A549 (cell line): Measurements from ENCODE around the gene SLC19A1. TPM values are rescaled to one million over a fixed set of nuclear protein-coding genes. Genes with fewer than 3 reads are reported as not detected.

ENCODE experiments used
- ATAC-seq, 2 experiments: fragments of 200-7000 bp in 1 of 2; fragments of >200 bp in 1 of 2; cut with Nextera tagmentation in 1 of 2; cut with Tn5 transposase in 1 of 2; 3 replicates each; pipeline versions ENCODE4 v1.8.0 to v1.9.1; 2018 to 2020; ENCODE audit warnings: mild to moderate bottlenecking in 1 of 2, moderate library complexity in 1 of 2
- CTCF ChIA-PET: fragments of 300-600 bp; sonication (Branson Sonifier 250); formaldehyde crosslinking; extraction: SDS; loops from one replicate; lab custom pipeline; 2021; ENCODE audit warnings: antibody characterized with exemption, inconsistent platforms; lab: Yijun Ruan, JAX
- POLR2A ChIA-PET: fragments of 350-600 bp; formaldehyde crosslinking; extraction: SDS; loops from one replicate; lab custom pipeline; 2021; ENCODE audit warnings: antibody characterized with exemption, inconsistent platforms; lab: Yijun Ruan, JAX
- DNase-seq, 2 experiments: peaks; one replicate each; pipeline versions ENCODE4 v3.0.0 to v3.0.0-alpha.2; 2011 to 2016; ENCODE audit warnings: low read depth in 1 of 2, low spot score in 1 of 2
- FAIRE-seq: peaks from 2 replicates; lab custom pipeline; 2011; peaks lifted over from hg19 to GRCh38; lab: Jason Lieb, UNC
- H3K27ac ChIP-seq, 2 experiments: fragments of >200 bp; sonication (Bioruptor Twin); formaldehyde crosslinking; 3 replicates each; pipeline ENCODE4 v1.5.1; 2016 to 2017
- H3K4me1 ChIP-seq: fragments of >200 bp; sonication (Bioruptor Twin); formaldehyde crosslinking; 3 replicates; pipeline ENCODE4 v1.6.1; 2016
- H3K4me2 ChIP-seq: fragments of >200 bp; sonication (Bioruptor Twin); formaldehyde crosslinking; 3 replicates; pipeline ENCODE4 v1.6.1; 2016
- H3K4me3 ChIP-seq: fragments of >200 bp; sonication (Bioruptor Twin); formaldehyde crosslinking; 3 replicates; pipeline ENCODE4 v1.5.1; 2016
- H3K9me3 ChIP-seq: fragments of >200 bp; sonication (Bioruptor Twin); formaldehyde crosslinking; 3 replicates; pipeline ENCODE4 v1.6.1; 2016
- CBX8 ChIP-seq: fragments of 200-600 bp; sonication (generic); IDR thresholded peaks from 2 replicates; pipeline ENCODE4 v1.6.1; 2016
- CEBPB ChIP-seq, 2 experiments: fragments of >200 bp in 1 of 2; sonication (Bioruptor Twin) in 1 of 2; formaldehyde crosslinking in 1 of 2; IDR thresholded peaks; 2 replicates each; pipeline ENCODE4 v1.6.1; 2012 to 2016
- CHD2 ChIP-seq: fragments of 150-350 bp; IDR thresholded peaks from 2 replicates; pipeline ENCODE4 v1.6.1; 2014; ENCODE audit warnings: low read length; ENCODE audit not compliant: partially characterized antibody
- CHD4 ChIP-seq: fragments of 200-600 bp; sonication (generic); IDR thresholded peaks from 2 replicates; pipeline ENCODE4 v1.6.1; 2016; ENCODE audit warnings: antibody characterized with exemption, mild to moderate bottlenecking, borderline replicate concordance
- EHMT2 ChIP-seq: fragments of 200-600 bp; sonication (generic); IDR thresholded peaks from 2 replicates; pipeline ENCODE4 v1.6.1; 2016; ENCODE audit warnings: antibody characterized with exemption, low read depth, mild to moderate bottlenecking, moderate library complexity
- FOSB ChIP-seq: fragments of 250-450 bp; sonication (Bioruptor Pico); IDR thresholded peaks from 2 replicates; pipeline ENCODE4 v1.5.0; 2020; ENCODE audit warnings: mild to moderate bottlenecking, moderate library complexity
- FOXS1 ChIP-seq: fragments of 250-450 bp; sonication (Bioruptor Pico); IDR thresholded peaks from 2 replicates; pipeline ENCODE4 v1.5.0; 2020; ENCODE audit warnings: mild to moderate bottlenecking, moderate library complexity
- HES2 ChIP-seq: fragments of >200 bp; sonication (Bioruptor Twin); formaldehyde crosslinking; IDR thresholded peaks from 2 replicates; pipeline ENCODE4 v1.6.1; 2016
- HEYL ChIP-seq: fragments of 250-450 bp; sonication (Bioruptor Pico); IDR thresholded peaks from 2 replicates; pipeline ENCODE4 v1.8.0; 2021; ENCODE audit warnings: mild to moderate bottlenecking, moderate library complexity
- HOXB5 ChIP-seq: fragments of 250-450 bp; sonication (Bioruptor Pico); IDR thresholded peaks from 2 replicates; pipeline ENCODE4 v1.5.0; 2020; ENCODE audit warnings: mild to moderate bottlenecking, moderate library complexity
- JUN ChIP-seq, 2 experiments: fragments of >200 bp; sonication (Bioruptor Twin); formaldehyde crosslinking; IDR thresholded peaks; 2 replicates in 1 of 2; 3 replicates in 1 of 2; pipeline ENCODE4 v1.6.1; 2016 to 2017
- JUNB ChIP-seq: fragments of >200 bp; sonication (Bioruptor Twin); formaldehyde crosslinking; IDR thresholded peaks from 2 replicates; pipeline ENCODE4 v1.6.1; 2016
- KDM1A ChIP-seq: fragments of 200-600 bp; sonication (generic); IDR thresholded peaks from 2 replicates; pipeline ENCODE4 v1.6.1; 2016; ENCODE audit warnings: low read depth, mild to moderate bottlenecking
- MAFK ChIP-seq: fragments of 450-650 bp; IDR thresholded peaks from 2 replicates; pipeline ENCODE4 v1.6.1; 2014; ENCODE audit not compliant: partially characterized antibody
- MYC ChIP-seq: IDR thresholded peaks from 2 replicates; pipeline ENCODE4 v1.6.1; 2012; ENCODE audit warnings: mild to moderate bottlenecking, inconsistent platforms, low read length, improper control_type of control experiment, borderline replicate concordance
- NR3C1 ChIP-seq: fragments of >200 bp; sonication (Bioruptor Twin); formaldehyde crosslinking; IDR thresholded peaks from 3 replicates; pipeline ENCODE4 v1.6.1; 2017
- PHF8 ChIP-seq: fragments of 200-600 bp; sonication (generic); IDR thresholded peaks from 2 replicates; pipeline ENCODE4 v1.6.1; 2016; ENCODE audit warnings: low read depth, mild to moderate bottlenecking, antibody characterized with exemption, moderate library complexity, borderline replicate concordance
- RARB ChIP-seq: fragments of 250-450 bp; sonication (Bioruptor Pico); IDR thresholded peaks from 2 replicates; pipeline ENCODE4 v1.8.0; 2021; ENCODE audit warnings: mild to moderate bottlenecking, moderate library complexity
- RFX5 ChIP-seq: fragments of 450-650 bp; IDR thresholded peaks from 2 replicates; pipeline ENCODE4 v1.7.1; 2014; ENCODE audit warnings: antibody characterized with exemption, mild to moderate bottlenecking, moderate library complexity
- RNF2 ChIP-seq: fragments of 200-600 bp; sonication (generic); IDR thresholded peaks from 2 replicates; pipeline ENCODE4 v1.6.1; 2016; ENCODE audit warnings: low read depth, mild to moderate bottlenecking, antibody characterized with exemption, moderate library complexity, borderline replicate concordance
- SREBF2 ChIP-seq: fragments of 450-650 bp; IDR thresholded peaks from 2 replicates; pipeline ENCODE4 v1.6.1; 2014; ENCODE audit warnings: mild to moderate bottlenecking, moderate library complexity
- TFCP2L1 ChIP-seq: fragments of 250-450 bp; sonication (Bioruptor Pico); IDR thresholded peaks from 2 replicates; pipeline ENCODE4 v1.5.0; 2021; ENCODE audit warnings: mild to moderate bottlenecking
- TP53 ChIP-seq: fragments of 250-450 bp; sonication (Bioruptor Pico); IDR thresholded peaks from 2 replicates; pipeline ENCODE4 v1.5.0; 2021; ENCODE audit warnings: mild to moderate bottlenecking, moderate library complexity
- USF2 ChIP-seq: fragments of 450-650 bp; IDR thresholded peaks from 2 replicates; pipeline ENCODE4 v1.6.1; 2014; ENCODE audit warnings: antibody characterized with exemption
- WGBS: methylation state at CpG from one replicate; pipeline ENCODE4 v1.1.6; 2017; ENCODE audit errors: missing lambda C conversion rate; 5-methylcytosine and 5-hydroxymethylcytosine counted together
- polyA plus RNA-seq, 4 experiments: library from polyadenylated mRNA; depleted of rRNA in 3 of 4; stranded (reverse); fragments of >200 nt; fragmentation: RNase III in 1 of 4; extraction: RNeasy Plus Mini Kit Qiagen cat#74134 plus additional on column Dnase treatment in 1 of 4; gene quantifications; 2 replicates in 3 of 4; 3 replicates in 1 of 4; pipeline ENCODE4 v1.2.3, GENCODE V29; 2011 to 2017
- TF ChIP-seq, protein P1 (sequence below): IDR thresholded peaks from 2 replicates; pipeline ENCODE4 v1.6.1; 2012
- TF ChIP-seq, protein P2 (sequence below): fragments of 250-450 bp; sonication (Bioruptor Pico); IDR thresholded peaks from 2 replicates; pipeline ENCODE4 v1.5.0; 2020; ENCODE audit warnings: low read depth, mild to moderate bottlenecking, moderate library complexity

Gene SLC19A1
- polyA plus RNA-seq, 2 of the 4 experiments (the other 2 are of a cell fraction): 9.8 to 14.0 TPM

GRCh38 chr21:45453308-45453950, 88.8 kb downstream of the SLC19A1 start:
- FAIRE-seq (no peak), DNase-seq (no peak), ATAC-seq (no peak)
- Histone ChIP-seq H3K27ac (no peak overlapping the region), H3K4me3 (no peak overlapping the region), H3K4me2 (no peak overlapping the region), H3K9me3 (no peaks in the 10 kb centered on the region), H3K4me1 (no peaks in the 10 kb centered on the region)
- TF ChIP-seq RARB (CRISPR knock-in tag) (no peak), HEYL (CRISPR knock-in tag) (no peak), CBX8 (no peak), PHF8 (no peak), FOSB (CRISPR knock-in tag) (no peak)
- POLR2A ChIA-PET: no interaction called here
- CTCF ChIA-PET: interaction anchor here (0.6 to 2.1 kb wide), 6 partner anchors 14 to 399 kb away, joined by 3 to 6 read pairs (median 3); no protein-coding TSS in a partner anchor
- 84% methylated on average over 10 of the region's 13 CpGs for WGBS

- FAIRE-seq (no peak), ATAC-seq (no peak)
- POLR2A ChIA-PET: no interaction called here
- no peak overlapping the region for H3K4me3 ChIP-seq
- H3K9me3 ChIP-seq: no peaks in the 10 kb centered on the region
- WGBS: 96% methylated on average over 7 of the region's 7 CpGs
- no peak overlapping the region for H3K4me2 ChIP-seq
- CTCF ChIA-PET: interaction anchor here (1.1 to 2.3 kb wide), 5 partner anchors 13 to 316 kb away, joined by 3 to 7 read pairs (median 5); no protein-coding TSS in a partner anchor
- H3K4me1 ChIP-seq: no peaks in the 10 kb centered on the region
- TF ChIP-seq USF2: peak; percentile 29; the same call in 1 of the 2 replicates
- TF ChIP-seq JUNB: no peak
- TF ChIP-seq, all 56 proteins: peak for 1
- no peak overlapping the region for H3K27ac ChIP-seq
- DNase-seq: no peak
Measured at GRCh38 chr21:45452696-45453307, 89.4 kb downstream of the SLC19A1 start.

DNA sequence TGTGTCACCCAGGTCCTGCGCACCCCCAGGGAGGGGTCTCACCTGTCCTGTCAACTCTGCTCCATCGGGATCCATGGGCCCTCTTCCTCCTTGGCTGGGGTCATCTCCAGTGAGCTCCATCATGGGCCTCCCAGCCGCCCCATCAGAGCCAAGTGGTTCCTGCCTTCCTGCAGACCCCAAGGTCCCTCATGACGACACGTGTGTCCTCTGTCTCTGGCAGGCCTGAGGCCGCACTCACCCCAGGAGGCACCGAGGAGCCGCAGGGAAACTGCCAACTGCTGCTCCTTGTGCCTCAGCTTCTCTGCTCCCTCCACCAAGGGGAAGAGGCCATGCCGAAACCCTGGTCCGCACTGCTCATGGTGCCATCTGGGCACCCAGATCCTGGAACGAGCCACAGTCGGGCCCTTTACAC, 90.5 kb downstream of the SLC19A1 start:
- FAIRE-seq (no peak), ATAC-seq (no peak), DNase-seq (no peak)
- CTCF ChIA-PET: interaction anchor here (0.9 to 2.3 kb wide), 2 partner anchors 161 to 312 kb away, joined by 4 to 7 read pairs; no protein-coding TSS in a partner anchor
- no peak for TF ChIP-seq RNF2
- TF ChIP-seq HOXB5 (CRISPR knock-in tag): no peak
- no peak for TF ChIP-seq CHD2
- TF ChIP-seq KDM1A: no peak
- TF ChIP-seq NR3C1: no peak
- no peak for TF ChIP-seq RFX5
- TF ChIP-seq FOXS1 (CRISPR knock-in tag): no peak
- no peak for TF ChIP-seq SREBF2
- TF ChIP-seq CEBPB (IDR thresholded peaks at IDR 0.05): no peak
- no peak for TF ChIP-seq HES2
- TF ChIP-seq EHMT2: no peak
- H3K4me3 ChIP-seq: no peak overlapping the region
- 97% methylated on average over 5 of the region's 12 CpGs for WGBS
- POLR2A ChIA-PET: no interaction called here
- no peak overlapping the region for H3K27ac ChIP-seq
- no peaks in the 10 kb centered on the region for H3K4me1 ChIP-seq
- H3K9me3 ChIP-seq: peaks cover 4% of the 10 kb centered on the region; the same call in 1 of the 3 replicates
- H3K4me2 ChIP-seq: no peak overlapping the region

- CTCF ChIA-PET: interaction anchor here (0.6 to 2.3 kb wide), 3 partner anchors 18 to 311 kb away, joined by 3 to 7 read pairs (median 4); no protein-coding TSS in a partner anchor
- POLR2A ChIA-PET: no interaction called here
- DNase-seq: no peak
- H3K4me2 ChIP-seq: no peak overlapping the region
- no peaks in the 10 kb centered on the region for H3K4me1 ChIP-seq
- no peak for FAIRE-seq
- no peak for ATAC-seq
- no peak overlapping the region for H3K27ac ChIP-seq
- peaks cover 8% of the 10 kb centered on the region; the same call in 2 of the 3 replicates for H3K9me3 ChIP-seq
- H3K4me3 ChIP-seq: no peak overlapping the region
- 93% methylated on average over 9 of the region's 20 CpGs for WGBS
- TF ChIP-seq MAFK (no peak), MYC (no peak), RARB (CRISPR knock-in tag) (no peak), RNF2 (no peak), KDM1A (no peak), TP53 (CRISPR knock-in tag) (no peak), TFCP2L1 (no peak), CHD4 (no peak), JUN (IDR thresholded peaks at IDR 0.05) (no peak), SREBF2 (no peak)
- TF ChIP-seq, protein P1, sequence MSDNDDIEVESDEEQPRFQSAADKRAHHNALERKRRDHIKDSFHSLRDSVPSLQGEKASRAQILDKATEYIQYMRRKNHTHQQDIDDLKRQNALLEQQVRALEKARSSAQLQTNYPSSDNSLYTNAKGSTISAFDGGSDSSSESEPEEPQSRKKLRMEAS: no peak
- TF ChIP-seq, protein P2, sequence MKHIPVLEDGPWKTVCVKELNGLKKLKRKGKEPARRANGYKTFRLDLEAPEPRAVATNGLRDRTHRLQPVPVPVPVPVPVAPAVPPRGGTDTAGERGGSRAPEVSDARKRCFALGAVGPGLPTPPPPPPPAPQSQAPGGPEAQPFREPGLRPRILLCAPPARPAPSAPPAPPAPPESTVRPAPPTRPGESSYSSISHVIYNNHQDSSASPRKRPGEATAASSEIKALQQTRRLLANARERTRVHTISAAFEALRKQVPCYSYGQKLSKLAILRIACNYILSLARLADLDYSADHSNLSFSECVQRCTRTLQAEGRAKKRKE (CRISPR knock-in tag): no peak
Measured at GRCh38 chr21:45451091-45451740, 91.0 kb downstream of the SLC19A1 start.
